ENCODE measurements around the gene GPRASP1. TPM values are rescaled to one million over a fixed set of nuclear protein-coding genes. Genes with fewer than 3 reads are reported as not detected.

GPRASP1 gene
- total and polyA plus RNA-seq, 10 of the 15 experiments (the other 5 are each of a cell fraction or from before 2014, with no cell fraction given): 0.03 to 0.46 (median 0.14) TPM

Small RNAs within 50 kb of the gene (small RNA-seq; reads per million reads assigned to genes)
- gene RNU6-589P: not detected

Other genes with a start within 250 kb of the GPRASP1 start
- not detected in 2 replicates for gene NXF2B, start 211.5 kb upstream of the GPRASP1 start, total RNA-seq (2014; rRNA removed)
- gene NXF2B, start 211.5 kb upstream of the GPRASP1 start, total RNA-seq (2014; rRNA removed; fragmentation: Illumina TruSeq; extraction: Trizol): not detected in 2 replicates
- not detected in 2 replicates for gene NXF2B, start 211.5 kb upstream of the GPRASP1 start, total RNA-seq (2021)
- gene NXF2B, start 211.5 kb upstream of the GPRASP1 start, polyA plus RNA-seq (2011; rRNA removed): not detected in 2 replicates
- gene NXF2B, start 211.5 kb upstream of the GPRASP1 start, polyA plus RNA-seq (2014; fragmentation: Illumina TruSeq; extraction: Trizol): not detected in 2 replicates
- gene NXF2B, start 211.5 kb upstream of the GPRASP1 start, polyA plus RNA-seq (2014; fragmentation: Nextera tagmentation; extraction: Ambion mirVana): not detected
- not detected in 2 replicates for gene NXF2B, start 211.5 kb upstream of the GPRASP1 start, polyA plus RNA-seq (2014; rRNA removed)
- gene NXF2B, start 211.5 kb upstream of the GPRASP1 start, polyA plus RNA-seq (2016; fragmentation: Nextera tagmentation; extraction: Ambion mirVana): not detected
- gene TCP11X2, start 179.7 kb upstream of the GPRASP1 start, total RNA-seq (2014; rRNA removed): not detected in 2 replicates
- gene TCP11X2, start 179.7 kb upstream of the GPRASP1 start, total RNA-seq (2014; rRNA removed; fragmentation: Illumina TruSeq; extraction: Trizol): not detected in 2 replicates
- gene TCP11X2, start 179.7 kb upstream of the GPRASP1 start, total RNA-seq (2021): not detected in 2 replicates
- not detected in 2 replicates for gene TCP11X2, start 179.7 kb upstream of the GPRASP1 start, polyA plus RNA-seq (2011; rRNA removed)
- gene TCP11X2, start 179.7 kb upstream of the GPRASP1 start, polyA plus RNA-seq (2014; fragmentation: Illumina TruSeq; extraction: Trizol): not detected in 2 replicates
- not detected for gene TCP11X2, start 179.7 kb upstream of the GPRASP1 start, polyA plus RNA-seq (2014; fragmentation: Nextera tagmentation; extraction: Ambion mirVana)
- gene TCP11X2, start 179.7 kb upstream of the GPRASP1 start, polyA plus RNA-seq (2014; rRNA removed): not detected in 2 replicates
- gene TCP11X2, start 179.7 kb upstream of the GPRASP1 start, polyA plus RNA-seq (2016; fragmentation: Nextera tagmentation; extraction: Ambion mirVana): not detected
- gene TMSB15A, start 134.7 kb upstream of the GPRASP1 start, total RNA-seq (2014; rRNA removed): not detected in 2 replicates
- not detected in 2 replicates for gene TMSB15A, start 134.7 kb upstream of the GPRASP1 start, total RNA-seq (2014; rRNA removed; fragmentation: Illumina TruSeq; extraction: Trizol)
- not detected in 2 replicates for gene TMSB15A, start 134.7 kb upstream of the GPRASP1 start, total RNA-seq (2021)
- not detected in 2 replicates for gene TMSB15A, start 134.7 kb upstream of the GPRASP1 start, polyA plus RNA-seq (2011; rRNA removed)
- not detected in 2 replicates for gene TMSB15A, start 134.7 kb upstream of the GPRASP1 start, polyA plus RNA-seq (2014; fragmentation: Illumina TruSeq; extraction: Trizol)
- not detected for gene TMSB15A, start 134.7 kb upstream of the GPRASP1 start, polyA plus RNA-seq (2014; fragmentation: Nextera tagmentation; extraction: Ambion mirVana)
- not detected in 2 replicates for gene TMSB15A, start 134.7 kb upstream of the GPRASP1 start, polyA plus RNA-seq (2014; rRNA removed)
- gene TMSB15A, start 134.7 kb upstream of the GPRASP1 start, polyA plus RNA-seq (2016; fragmentation: Nextera tagmentation; extraction: Ambion mirVana): under 1 TPM in 1 of 2 experiments, not detected in 1; 0.25 TPM
- gene ARMCX5, start 52.0 kb upstream of the GPRASP1 start, total RNA-seq (2014; rRNA removed): 10.3 and 11.9 TPM in 2 replicates
- 11.9 and 12.3 TPM in 2 replicates for gene ARMCX5, start 52.0 kb upstream of the GPRASP1 start, total RNA-seq (2014; rRNA removed; fragmentation: Illumina TruSeq; extraction: Trizol)
- 6.5 and 7.8 TPM in 2 replicates for gene ARMCX5, start 52.0 kb upstream of the GPRASP1 start, total RNA-seq (2021)
- gene ARMCX5, start 52.0 kb upstream of the GPRASP1 start, polyA plus RNA-seq (2011; rRNA removed): 10.9 and 13.4 TPM in 2 replicates
- 12.5 and 13.7 TPM in 2 replicates for gene ARMCX5, start 52.0 kb upstream of the GPRASP1 start, polyA plus RNA-seq (2014; fragmentation: Illumina TruSeq; extraction: Trizol)
- 1 to 10 TPM; 9.3 to 9.5 TPM for gene ARMCX5, start 52.0 kb upstream of the GPRASP1 start, polyA plus RNA-seq (2014; fragmentation: Nextera tagmentation; extraction: Ambion mirVana)
- 9.2 and 11.9 TPM in 2 replicates for gene ARMCX5, start 52.0 kb upstream of the GPRASP1 start, polyA plus RNA-seq (2014; rRNA removed)
- gene ARMCX5, start 52.0 kb upstream of the GPRASP1 start, polyA plus RNA-seq (2016; fragmentation: Nextera tagmentation; extraction: Ambion mirVana): 1 to 10 TPM; 6.8 to 8.2 TPM
- gene GPRASP2, start 61.0 kb downstream of the GPRASP1 start, total RNA-seq (2014; rRNA removed): 0.11 and 0.33 TPM in 2 replicates
- 0.22 and 0.23 TPM in 2 replicates for gene GPRASP2, start 61.0 kb downstream of the GPRASP1 start, total RNA-seq (2014; rRNA removed; fragmentation: Illumina TruSeq; extraction: Trizol)
- 0.26 and 0.29 TPM in 2 replicates for gene GPRASP2, start 61.0 kb downstream of the GPRASP1 start, total RNA-seq (2021)
- 0.27 and 0.45 TPM in 2 replicates for gene GPRASP2, start 61.0 kb downstream of the GPRASP1 start, polyA plus RNA-seq (2011; rRNA removed)
- 0.06 and 0.19 TPM in 2 replicates for gene GPRASP2, start 61.0 kb downstream of the GPRASP1 start, polyA plus RNA-seq (2014; fragmentation: Illumina TruSeq; extraction: Trizol)
- gene GPRASP2, start 61.0 kb downstream of the GPRASP1 start, polyA plus RNA-seq (2014; fragmentation: Nextera tagmentation; extraction: Ambion mirVana): under 1 TPM in 1 of 2 experiments, not detected in 1; 0.18 TPM
- 0.08 and 0.46 TPM in 2 replicates for gene GPRASP2, start 61.0 kb downstream of the GPRASP1 start, polyA plus RNA-seq (2014; rRNA removed)
- under 1 TPM; 0.16 to 0.27 TPM for gene GPRASP2, start 61.0 kb downstream of the GPRASP1 start, polyA plus RNA-seq (2016; fragmentation: Nextera tagmentation; extraction: Ambion mirVana)
- 0.05 and 0.17 TPM in 2 replicates for gene GPRASP3, start 69.3 kb downstream of the GPRASP1 start, total RNA-seq (2014; rRNA removed)
- gene GPRASP3, start 69.3 kb downstream of the GPRASP1 start, total RNA-seq (2014; rRNA removed; fragmentation: Illumina TruSeq; extraction: Trizol): 0.18 and 0.22 TPM in 2 replicates
- gene GPRASP3, start 69.3 kb downstream of the GPRASP1 start, total RNA-seq (2021): 0.10 and 0.88 TPM in 2 replicates
- gene GPRASP3, start 69.3 kb downstream of the GPRASP1 start, polyA plus RNA-seq (2011; rRNA removed): 0.18 and 0.30 TPM in 2 replicates
- gene GPRASP3, start 69.3 kb downstream of the GPRASP1 start, polyA plus RNA-seq (2014; fragmentation: Illumina TruSeq; extraction: Trizol): 0.10 TPM in 2 replicates
- gene GPRASP3, start 69.3 kb downstream of the GPRASP1 start, polyA plus RNA-seq (2014; fragmentation: Nextera tagmentation; extraction: Ambion mirVana): under 1 TPM; 0.11 TPM
- 0.09 TPM in 2 replicates for gene GPRASP3, start 69.3 kb downstream of the GPRASP1 start, polyA plus RNA-seq (2014; rRNA removed)
- gene GPRASP3, start 69.3 kb downstream of the GPRASP1 start, polyA plus RNA-seq (2016; fragmentation: Nextera tagmentation; extraction: Ambion mirVana): under 1 TPM; 0.27 to 0.30 TPM